B cell (primary cell): ENCODE data around the gene SAP30L. TPM values are rescaled to one million over a fixed set of nuclear protein-coding genes. Genes with fewer than 3 reads are reported as not detected.

Experiments
- ATAC-seq: fragments of 200-7000 bp; cut with Tn5 transposase; one replicate; pipeline ENCODE4 v1.10.0; 2021; ENCODE audit warnings: low read depth, mild to moderate bottlenecking, moderate number of reproducible peaks, moderate library complexity
- CTCF ChIA-PET: fragments of 350-600 bp; sonication (Branson Sonifier 250); formaldehyde crosslinking; loops from one replicate; lab custom pipeline; 2021; ENCODE audit warnings: antibody characterized with exemption, inconsistent platforms; lab: Charles Lee
- POLR2A ChIA-PET: fragments of 350-600 bp; sonication (Branson Sonifier 250); formaldehyde crosslinking; loops from one replicate; lab custom pipeline; 2021; ENCODE audit warnings: antibody characterized with exemption; lab: Charles Lee
- DNase-seq: peaks from one replicate; pipeline ENCODE4 v3.0.0; 2013
- H2AFZ ChIP-seq: 2 replicates; pipeline ENCODE4 v1.6.1; 2012; ENCODE audit warnings: mild to moderate bottlenecking, low read depth, low read length; ENCODE audit not compliant: insufficient read depth, poor library complexity, severe bottlenecking
- H3K27ac ChIP-seq, 2 donors: 1 replicate in 1 of 2; 2 replicates in 1 of 2; pipeline ENCODE4 v1.5.1; 2012 to 2013; ENCODE audit warnings: low read length in 2 of 2, mild to moderate bottlenecking in 2 of 2, moderate library complexity in 1 of 2
- H3K27me3 ChIP-seq, 4 experiments: fragments of 200-600 bp in 1 of 4; sonication (generic) in 1 of 4; replicated peaks in 1 of 4; 1 replicate in 2 of 4; 2 replicates in 2 of 4; pipeline versions ENCODE4 v1.6.1 to v1.7.0; 2013 to 2016; ENCODE audit warnings: low read length in 3 of 4, mild to moderate bottlenecking in 2 of 4, mixed read lengths in 1 of 4, moderate library complexity in 1 of 4; ENCODE audit not compliant: insufficient read depth in 4 of 4, control insufficient read depth in 3 of 4; ENCODE audit errors: control extremely low read depth in 1 of 4
- H3K36me3 ChIP-seq, 2 experiments: replicated peaks in 1 of 2; 1 replicate in 1 of 2; 2 replicates in 1 of 2; pipeline versions ENCODE4 v1.6.1 to v1.7.1; 2013; ENCODE audit warnings: low read length in 1 of 2; ENCODE audit not compliant: insufficient read depth in 2 of 2, control insufficient read depth in 1 of 2; ENCODE audit errors: control extremely low read depth in 1 of 2, extremely low read depth in 1 of 2
- H3K4me1 ChIP-seq, 2 donors: fragments of 200-600 bp in 1 of 2; sonication (generic) in 1 of 2; 1 replicate in 1 of 2; 2 replicates in 1 of 2; pipeline versions ENCODE4 v1.5.1 to v1.6.1; 2013 to 2017; ENCODE audit warnings: low read length in 2 of 2; ENCODE audit not compliant: control insufficient read depth in 2 of 2, insufficient read depth in 2 of 2
- H3K4me2 ChIP-seq: replicated peaks from 2 replicates; pipeline ENCODE3; 2012; ENCODE audit warnings: mild to moderate bottlenecking, low read depth, low read length; ENCODE audit not compliant: poor library complexity, severe bottlenecking
- H3K4me3 ChIP-seq, 5 experiments: fragments of 200-600 bp in 1 of 5; sonication (generic) in 1 of 5; 1 replicate in 3 of 5; 2 replicates in 2 of 5; pipeline versions ENCODE4 v1.5.1 to v1.7.0; 2011 to 2016; ENCODE audit warnings: low read length in 4 of 5, mild to moderate bottlenecking in 4 of 5, low read depth in 2 of 5, control low read depth in 1 of 5, moderate library complexity in 1 of 5; ENCODE audit not compliant: insufficient read depth in 1 of 5; ENCODE audit errors: control extremely low read depth in 1 of 5, extremely low read depth in 1 of 5
- H3K79me2 ChIP-seq: fragments of 200-600 bp; sonication (generic); one replicate; pipeline ENCODE4 v1.6.0; 2016; ENCODE audit warnings: low read length; ENCODE audit not compliant: control insufficient read depth, insufficient read depth
- H3K9ac ChIP-seq: fragments of 200-600 bp; sonication (generic); 2 replicates; pipeline ENCODE4 v1.6.1; 2017; ENCODE audit warnings: mild to moderate bottlenecking, low read length, moderate library complexity
- H3K9me3 ChIP-seq, 3 donors: one replicate each; pipeline versions ENCODE4 v1.6.1 to v1.7.1; 2013; ENCODE audit warnings: low read length in 2 of 3; ENCODE audit not compliant: control insufficient read depth in 2 of 3, insufficient read depth in 1 of 3; ENCODE audit errors: control extremely low read depth in 1 of 3
- H4K20me1 ChIP-seq: 2 replicates; pipeline ENCODE4 v1.6.0; 2012; ENCODE audit warnings: mild to moderate bottlenecking, low read length; ENCODE audit not compliant: insufficient read depth, control insufficient read depth, poor library complexity, severe bottlenecking
- H3K27ac Mint-ChIP-seq: one replicate; pipeline ENCODE4 v1.8.0; 2021; ENCODE audit warnings: mixed read lengths
- H3K27me3 Mint-ChIP-seq: one replicate; pipeline ENCODE4 v1.8.0; 2021; ENCODE audit warnings: mixed read lengths
- H3K4me1 Mint-ChIP-seq: one replicate; pipeline ENCODE4 v1.8.0; 2021; ENCODE audit warnings: mixed read lengths
- H3K4me3 Mint-ChIP-seq: one replicate; pipeline ENCODE4 v1.8.0; 2021; ENCODE audit warnings: mixed read lengths
- H3K9me3 Mint-ChIP-seq: one replicate; pipeline ENCODE4 v1.8.0; 2022; ENCODE audit warnings: mixed read lengths; ENCODE audit not compliant: insufficient read depth
- EZH2 ChIP-seq: IDR thresholded peaks from 2 replicates; pipeline ENCODE4 v1.6.1; 2012; ENCODE audit warnings: borderline replicate concordance, low read depth, mild to moderate bottlenecking, moderate library complexity, low read length; ENCODE audit not compliant: insufficient read depth, poor library complexity, severe bottlenecking
- WGBS: methylation state at CpG from one replicate; pipeline ENCODE4 v1.1.5; 2013; ENCODE audit warnings: missing lambda C conversion rate; ENCODE audit not compliant: insufficient coverage; 5-methylcytosine and 5-hydroxymethylcytosine counted together
- intact Hi-C: fragments of 100-400 bp; cut with micrococcal nuclease; formaldehyde crosslinking; loops from one replicate; pipeline ENCODE4 v1.10.0; 2022
- polyA plus RNA-seq: library from polyadenylated mRNA; depleted of rRNA; stranded (reverse); fragments of >200 nt; gene quantifications from 2 replicates; pipeline ENCODE4 v1.2.3, GENCODE V29; 2012
- total RNA-seq, 2 donors: library from RNA; stranded (reverse); fragments of 120-200 nt in 1 of 2; gene quantifications; 1 replicate in 1 of 2; 2 replicates in 1 of 2; pipeline versions ENCODE4 v1.2.3 to v1.2.4, GENCODE V29; 2013 to 2022
- TF ChIP-seq, protein P1 (sequence below): fragments of 200-600 bp; IDR thresholded peaks from one replicate; pipeline ENCODE4 v1.8.0; 2022; ENCODE audit warnings: antibody characterized with exemption, mild to moderate bottlenecking

The SAP30L gene
- total and polyA plus RNA-seq, 2 donors (not counting 1 experiment from before 2014, with no cell fraction given): 34.8 to 41.5 TPM

DNA sequence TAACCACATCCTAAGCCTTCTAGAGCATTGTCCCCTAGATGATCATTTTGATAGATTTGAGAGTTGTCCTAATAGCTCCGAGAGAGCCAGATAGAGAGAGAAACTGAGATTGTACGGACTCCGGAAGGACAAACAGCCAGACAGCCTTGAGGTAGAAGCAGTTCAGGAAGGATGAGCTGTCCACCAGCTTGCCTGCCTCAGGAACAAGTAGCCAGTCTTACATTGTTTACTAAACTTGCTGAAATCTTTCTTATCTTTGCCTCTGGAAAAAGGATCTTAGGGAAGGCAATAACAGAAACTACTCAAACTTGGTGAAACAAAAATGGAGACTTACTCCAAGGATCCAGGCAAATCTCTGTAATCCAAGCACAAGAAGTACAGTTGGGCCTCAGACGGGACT is 39.0 kb upstream of the SAP30L start:
- Histone ChIP-seq H3K9ac (no peak overlapping the region), H4K20me1 (no peaks in the 10 kb centered on the region), H3K4me2 (no peak overlapping the region), H3K9me3 (no peaks in the 10 kb centered on the region), H3K27ac (no peak overlapping the region), H3K27me3 (no peaks in the 10 kb centered on the region), H3K4me1 (peaks cover 3 to 11% of the 10 kb centered on the region in 2 donors), H3K36me3 (peaks cover 0 to 39% of the 10 kb centered on the region in 2 experiments), H2AFZ (no peak overlapping the region), H3K79me2 (no peaks in the 10 kb centered on the region), H3K4me3 (no peak overlapping the region)
- Mint-ChIP-seq H3K9me3 (no peaks in the 10 kb centered on the region), H3K27me3 (no peaks in the 10 kb centered on the region), H3K4me3 (no peak overlapping the region), H3K27ac (no peak overlapping the region), H3K4me1 (peaks cover 13% of the 10 kb centered on the region)
- ChIA-PET CTCF (interaction anchor here (0.9 to 9.3 kb wide), 3 partner anchors 227 to 432 kb away, joined by 3 to 295 read pairs (median 36); no protein-coding TSS in a partner anchor), POLR2A (no interaction called here)
- intact Hi-C loops: no loop called here
- 96% methylated on average over 4 of the region's 4 CpGs for WGBS
- ATAC-seq (no peak), DNase-seq (no peak)
- TF ChIP-seq EZH2: no peak
- TF ChIP-seq, protein P1, sequence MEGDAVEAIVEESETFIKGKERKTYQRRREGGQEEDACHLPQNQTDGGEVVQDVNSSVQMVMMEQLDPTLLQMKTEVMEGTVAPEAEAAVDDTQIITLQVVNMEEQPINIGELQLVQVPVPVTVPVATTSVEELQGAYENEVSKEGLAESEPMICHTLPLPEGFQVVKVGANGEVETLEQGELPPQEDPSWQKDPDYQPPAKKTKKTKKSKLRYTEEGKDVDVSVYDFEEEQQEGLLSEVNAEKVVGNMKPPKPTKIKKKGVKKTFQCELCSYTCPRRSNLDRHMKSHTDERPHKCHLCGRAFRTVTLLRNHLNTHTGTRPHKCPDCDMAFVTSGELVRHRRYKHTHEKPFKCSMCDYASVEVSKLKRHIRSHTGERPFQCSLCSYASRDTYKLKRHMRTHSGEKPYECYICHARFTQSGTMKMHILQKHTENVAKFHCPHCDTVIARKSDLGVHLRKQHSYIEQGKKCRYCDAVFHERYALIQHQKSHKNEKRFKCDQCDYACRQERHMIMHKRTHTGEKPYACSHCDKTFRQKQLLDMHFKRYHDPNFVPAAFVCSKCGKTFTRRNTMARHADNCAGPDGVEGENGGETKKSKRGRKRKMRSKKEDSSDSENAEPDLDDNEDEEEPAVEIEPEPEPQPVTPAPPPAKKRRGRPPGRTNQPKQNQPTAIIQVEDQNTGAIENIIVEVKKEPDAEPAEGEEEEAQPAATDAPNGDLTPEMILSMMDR: no peak

DNA sequence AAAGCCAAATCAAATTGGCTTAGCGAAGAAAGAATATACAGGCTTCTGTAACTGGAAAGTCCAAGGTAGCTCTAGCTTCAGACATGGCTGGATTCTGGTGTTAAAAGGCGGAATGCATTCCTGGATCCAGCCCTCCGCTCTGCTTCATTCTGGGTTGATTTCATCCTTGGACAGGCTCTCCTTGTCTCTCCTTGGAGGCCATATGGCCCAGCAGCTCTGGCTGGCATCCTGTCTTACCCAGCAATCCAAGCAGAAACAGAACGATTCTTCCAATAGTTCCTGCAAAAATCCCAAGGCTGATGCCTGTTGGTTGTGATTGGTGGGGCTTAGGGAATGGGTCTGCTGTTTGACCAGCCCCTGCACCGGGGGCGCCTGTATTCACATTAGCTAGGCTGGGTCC is 37.0 kb upstream of the SAP30L start:
- no peaks in the 10 kb centered on the region for H4K20me1 ChIP-seq
- no peaks in the 10 kb centered on the region for H3K27me3 ChIP-seq
- intact Hi-C loops: no loop called here
- H3K36me3 ChIP-seq: peaks cover 2 to 52% of the 10 kb centered on the region in 2 experiments
- no peak overlapping the region for H2AFZ ChIP-seq
- CTCF ChIA-PET: interaction anchor here (1.5 to 9.3 kb wide), 2 partner anchors 215 to 338 kb away, joined by 3 to 295 read pairs; no protein-coding TSS in a partner anchor
- Mint-ChIP-seq H3K4me1 (peaks cover 13% of the 10 kb centered on the region), H3K9me3 (no peaks in the 10 kb centered on the region), H3K4me3 (no peak overlapping the region), H3K27me3 (no peaks in the 10 kb centered on the region), H3K27ac (no peak overlapping the region)
- H3K9ac ChIP-seq: no peak overlapping the region
- peaks cover 3 to 11% of the 10 kb centered on the region in 2 donors for H3K4me1 ChIP-seq
- POLR2A ChIA-PET: no interaction called here
- H3K4me2 ChIP-seq: no peak overlapping the region
- DNase-seq (no peak), ATAC-seq (no peak)
- no peak overlapping the region for H3K27ac ChIP-seq
- TF ChIP-seq, protein P1: no peak
- TF ChIP-seq EZH2: no peak
- WGBS: 100% methylated on average over 5 of the region's 6 CpGs
- no peaks in the 10 kb centered on the region for H3K79me2 ChIP-seq
- H3K4me3 ChIP-seq: no peak overlapping the region
- H3K9me3 ChIP-seq: no peaks in the 10 kb centered on the region
